Stimulated activated CD4-positive, alpha-beta T cell treated with anti-CD3 and anti-CD28 coated beads, Interleukin-2, amount 100 ng/mL, for 24 hours (primary cell): ENCODE measurements around the gene STX18.

Experiments
- DNase-seq, 2 donors: peaks; one replicate each; pipeline ENCODE4 v3.0.0-alpha.2; 2020

STX18 gene

DNA sequence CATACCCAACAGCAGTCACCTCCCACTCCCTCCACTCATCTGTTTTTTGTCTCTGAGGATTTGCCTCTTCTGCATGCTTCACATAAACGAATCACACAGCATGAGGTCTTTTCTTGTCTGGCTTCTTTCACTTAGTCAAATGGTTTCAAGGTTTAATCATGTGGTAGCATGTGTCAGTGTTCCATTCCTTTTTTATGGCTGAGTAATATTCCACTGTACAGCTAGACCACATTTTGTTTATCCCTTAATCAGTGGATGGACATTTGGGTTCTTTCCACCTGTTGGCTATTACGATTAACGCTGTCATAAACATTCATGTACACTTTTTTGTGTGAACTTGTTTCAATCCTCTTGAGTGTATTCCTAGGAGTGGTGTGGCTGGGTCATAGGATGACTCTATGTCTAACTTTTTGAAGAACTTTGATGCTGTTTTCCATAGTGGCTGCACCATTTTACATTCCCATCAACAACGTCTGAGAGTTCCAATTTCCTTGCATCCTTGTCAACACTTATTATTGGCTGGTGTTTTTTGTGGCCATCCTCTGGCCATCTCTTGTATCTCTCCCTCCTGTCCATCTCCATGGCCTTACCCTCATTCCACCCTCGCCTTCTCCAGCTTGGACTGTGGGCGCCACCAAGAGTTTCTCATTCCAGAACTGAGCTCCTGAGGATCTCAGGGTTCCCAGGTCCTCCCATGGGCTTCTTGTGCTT lies 167.3 kb downstream of the STX18 start:
- no peak for DNase-seq
